Superior temporal gyrus (tissue), 1 donor: ENCODE measurements around the gene RASA4.
"Not testable (repeated sequence)": the region's sequence is repeated elsewhere in the genome, so short reads cannot be mapped to it uniquely, and the experiment has no call there.

Experiments
- DNase-seq: peaks from one replicate; pipeline ENCODE4 v3.0.0-alpha.2; 2016; ENCODE audit errors: extremely low spot score

The RASA4 gene

GRCh38 chr7:102616507-102617125 lies at the start of gene RASA4:
Gene RASA4, minus strand, starts transcription at chr7:102616756. Its CDS starts 67 bp downstream, at chr7:102616689.
- peak; percentile 0 for DNase-seq

DNA sequence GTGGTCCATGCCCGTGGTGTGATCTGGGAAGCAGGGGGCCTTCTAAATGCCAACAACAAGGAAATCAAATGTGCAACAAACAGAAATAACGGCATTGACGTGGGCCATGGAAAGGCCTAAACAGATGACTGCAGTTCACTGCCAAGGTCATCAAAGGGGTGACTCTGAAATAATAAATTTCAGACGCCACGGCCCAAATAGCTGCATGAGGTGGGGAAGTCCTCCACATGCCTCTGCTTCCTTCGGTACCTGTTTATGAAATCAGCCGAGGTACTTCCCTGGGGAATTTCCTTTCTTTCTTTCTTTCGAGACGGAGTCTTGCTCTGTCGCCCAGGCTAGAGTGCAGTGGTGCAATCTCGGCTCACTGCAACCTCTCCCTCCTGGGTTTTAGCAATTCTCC lies 48.2 kb upstream of the RASA4 start:
- not testable (repeated sequence) for DNase-seq

- DNase-seq = not testable (repeated sequence)
Observed at GRCh38 chr7:102649924-102650323, 33.4 kb upstream of the RASA4 start, which contains the start of gene SPDYE2B. Gene SPDYE2B, plus strand, starts transcription at chr7:102650319. Its CDS starts 2,030 bp downstream, at chr7:102652349.

GRCh38 chr7:102647813-102648212 lies 31.3 kb upstream of the RASA4 start:
- not testable (repeated sequence) for DNase-seq

GRCh38 chr7:102643404-102643803 lies 26.8 kb upstream of the RASA4 start:
- DNase-seq = not testable (repeated sequence)

- not testable (repeated sequence) for DNase-seq
Observed at GRCh38 chr7:102642691-102643090, 26.1 kb upstream of the RASA4 start, which contains the start of gene UPK3BL1. Gene UPK3BL1, minus strand, starts transcription at chr7:102642791. Its CDS starts 50 bp downstream, at chr7:102642741.

- DNase-seq = not testable (repeated sequence)
Observed at GRCh38 chr7:102638848-102639247, 22.3 kb upstream of the RASA4 start.

GRCh38 chr7:102636956-102637355 lies 20.4 kb upstream of the RASA4 start:
- not testable (repeated sequence) for DNase-seq

GRCh38 chr7:102635354-102635753 lies 18.8 kb upstream of the RASA4 start:
- DNase-seq = not testable (repeated sequence)

DNA sequence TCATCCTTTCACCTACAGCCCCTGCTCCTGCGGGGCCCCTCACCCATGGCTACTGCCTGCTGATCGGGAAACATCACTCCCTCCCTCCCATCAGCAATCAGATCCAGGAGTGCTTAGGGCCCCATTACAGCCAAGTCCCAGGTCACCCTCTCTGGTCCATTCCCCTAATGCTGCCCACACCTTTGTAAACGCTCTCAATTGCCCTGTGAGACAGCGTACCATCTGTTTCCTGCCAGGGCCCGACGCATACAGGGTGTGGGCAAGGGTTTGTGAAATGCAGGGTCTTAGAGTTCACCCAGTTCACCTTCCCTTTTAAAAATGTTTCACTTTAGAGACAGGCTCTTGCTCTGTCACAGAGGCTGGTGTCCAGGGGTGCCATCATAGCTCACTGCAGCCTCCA lies 17.7 kb upstream of the RASA4 start:
- not testable (repeated sequence) for DNase-seq

DNA sequence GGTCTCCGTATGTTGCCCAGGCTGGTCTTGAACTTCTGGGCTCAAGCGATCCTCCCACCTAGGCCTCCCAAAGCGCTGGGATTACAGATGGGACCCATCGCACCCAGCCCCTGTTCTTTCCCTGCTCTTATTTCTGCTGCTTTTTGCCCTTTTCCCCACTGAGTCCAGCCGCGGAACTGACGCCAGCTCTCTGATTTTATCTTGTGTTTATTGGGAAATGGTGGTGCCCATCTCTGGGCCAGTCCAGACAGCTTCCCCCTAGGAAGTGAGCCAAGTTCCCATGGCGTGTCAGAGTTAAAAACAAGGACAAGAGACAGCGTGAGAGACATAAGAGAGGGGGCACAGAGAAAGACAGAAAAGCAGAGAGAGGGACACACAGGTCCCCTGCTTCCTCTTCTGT lies 14.1 kb upstream of the RASA4 start:
- not testable (repeated sequence) for DNase-seq

DNA sequence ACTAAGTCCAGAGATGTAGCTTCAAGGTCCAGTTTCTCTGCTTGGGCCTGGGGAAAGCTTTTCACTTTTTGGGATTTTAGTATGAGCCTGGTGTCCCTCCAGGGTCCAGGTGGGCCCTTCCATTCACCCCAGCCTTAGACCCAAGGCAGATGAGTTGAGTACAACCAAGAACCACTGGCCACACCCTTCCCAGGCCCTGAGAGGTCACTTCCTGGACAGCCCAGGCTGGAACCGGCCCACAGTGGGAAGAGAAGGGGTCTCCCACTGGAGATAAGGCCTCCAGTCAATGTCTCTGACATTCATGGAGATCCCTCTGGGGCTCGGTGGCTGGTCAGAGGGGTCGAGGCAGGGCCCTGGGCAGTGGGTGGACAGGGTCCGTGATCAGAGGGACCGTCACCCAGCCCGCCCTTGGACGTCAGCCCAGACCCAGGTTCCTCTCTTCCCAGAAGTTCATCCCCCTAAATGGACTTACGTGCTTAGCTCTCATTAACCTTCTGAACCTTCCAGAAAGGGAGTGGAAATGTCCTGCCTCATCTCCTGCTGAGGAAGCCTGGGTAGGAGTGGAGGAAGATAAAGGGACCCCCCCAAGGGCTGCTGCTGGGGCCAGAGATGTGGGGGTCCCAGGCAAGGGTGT lies 10.8 kb upstream of the RASA4 start:
- not testable (repeated sequence) for DNase-seq

- not testable (repeated sequence) for DNase-seq
Observed at GRCh38 chr7:102618122-102618521, 1.6 kb upstream of the RASA4 start.

GRCh38 chr7:102615930-102616329 lies 626 bp downstream of the RASA4 start:
- not testable (repeated sequence) for DNase-seq

DNA sequence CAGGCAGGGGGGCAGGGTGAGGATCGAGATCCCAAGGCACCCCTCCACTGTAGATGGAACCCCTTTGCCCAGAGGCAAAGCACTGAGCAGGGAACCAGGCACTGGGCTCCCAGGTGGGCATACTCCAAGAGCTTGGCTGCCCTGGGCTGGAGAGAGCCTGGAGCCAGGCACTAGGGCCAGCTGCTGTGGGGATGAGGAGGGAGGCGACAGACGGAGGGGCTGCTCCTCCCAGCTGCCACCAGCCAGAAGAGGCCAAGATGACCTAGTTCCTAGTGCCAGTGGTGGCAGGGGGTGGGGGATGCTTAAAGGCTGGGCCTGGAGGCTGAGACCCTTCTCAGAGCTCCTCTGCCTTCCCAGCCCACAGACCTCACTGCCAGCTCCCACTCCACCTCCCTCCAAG lies 1.7 kb downstream of the RASA4 start:
- DNase-seq = not testable (repeated sequence)

DNA sequence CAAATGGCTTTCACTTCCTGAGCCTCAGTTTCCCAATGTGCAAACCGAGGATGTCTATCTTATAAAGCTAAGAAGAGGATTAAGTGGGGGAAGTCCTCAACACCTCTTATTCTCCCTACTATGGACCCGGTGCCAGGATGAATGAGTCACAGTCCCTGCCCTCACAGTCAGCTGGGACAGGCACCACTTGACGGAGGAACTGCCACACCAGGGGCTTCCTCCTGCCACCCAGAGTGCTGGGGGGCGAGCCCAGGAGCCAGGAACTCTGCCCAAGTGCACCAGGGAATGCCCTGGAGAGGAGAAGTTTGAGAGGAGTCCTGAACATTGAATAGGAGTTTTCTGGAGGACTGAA lies 2.2 kb downstream of the RASA4 start:
- not testable (repeated sequence) for DNase-seq

DNA sequence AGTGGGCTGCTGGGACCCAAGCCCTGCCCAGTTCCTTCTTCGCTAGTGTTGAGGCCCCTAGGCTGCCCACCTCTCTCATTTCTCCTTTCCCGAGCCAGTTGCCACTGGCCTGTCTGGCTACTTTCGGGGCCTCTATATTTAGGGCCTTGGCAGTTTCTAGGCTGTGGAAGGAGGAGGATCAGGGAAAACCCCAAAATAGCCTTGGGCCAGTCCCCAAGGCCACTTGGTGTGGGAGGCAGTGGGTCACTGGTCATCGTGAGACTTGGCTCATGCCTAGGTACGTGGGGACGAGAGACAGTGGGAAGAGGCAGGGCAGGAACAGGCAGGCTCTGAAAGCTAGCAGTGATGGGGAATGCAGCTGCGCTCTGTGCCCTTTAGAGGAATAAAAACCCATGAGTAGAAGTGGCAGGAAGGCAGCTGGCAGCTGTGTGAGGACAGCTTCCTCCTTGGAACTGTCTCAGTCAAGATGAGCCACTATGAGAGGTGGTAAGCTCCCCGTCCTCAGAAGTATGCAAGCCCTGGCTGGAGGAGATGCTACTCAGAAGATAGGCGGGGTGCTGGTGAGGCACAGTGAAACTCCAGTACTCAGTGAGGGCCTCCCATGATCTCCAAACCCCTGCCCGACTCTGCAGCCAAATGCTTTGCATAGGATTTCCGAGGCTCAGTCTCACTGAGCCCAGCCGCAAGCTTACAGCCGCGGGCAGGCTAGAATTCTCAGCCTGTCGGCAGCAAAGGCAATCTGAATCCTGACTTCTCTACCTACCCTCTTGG lies 2.8 kb downstream of the RASA4 start:
- not testable (repeated sequence) for DNase-seq

DNA sequence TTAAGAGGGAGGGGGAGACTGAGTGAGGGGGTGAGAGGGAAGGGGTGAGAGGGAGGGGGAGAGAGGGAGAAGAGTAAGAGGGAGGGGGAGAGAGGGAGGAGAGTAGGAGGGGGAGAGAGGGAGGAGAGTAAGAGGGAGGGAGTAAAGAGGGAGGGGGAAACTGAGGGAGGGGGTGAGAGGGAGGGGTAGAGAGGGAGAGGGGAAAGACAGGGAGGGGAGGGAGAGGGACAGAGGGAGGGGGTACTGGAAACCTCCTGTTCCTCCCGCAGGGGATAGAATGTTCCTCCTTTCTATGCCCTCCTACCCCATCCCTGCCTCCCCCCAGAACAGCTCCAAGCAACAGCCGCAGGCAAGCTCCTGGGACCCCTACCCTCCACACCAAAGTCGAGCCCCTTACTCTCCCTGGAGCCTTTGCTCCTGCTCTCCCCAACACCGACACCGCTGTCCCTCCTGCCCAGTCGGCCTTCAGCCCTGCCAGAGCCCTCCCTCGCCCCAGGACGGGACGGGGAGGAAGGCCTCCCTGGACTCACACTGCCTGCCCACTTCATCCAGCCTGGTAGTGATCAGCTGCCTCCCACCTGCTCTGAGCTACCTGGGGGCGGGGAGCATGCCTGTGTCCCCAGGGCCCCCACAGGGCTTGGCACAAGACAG lies 4.8 kb downstream of the RASA4 start:
- peak; percentile 3 for DNase-seq

DNA sequence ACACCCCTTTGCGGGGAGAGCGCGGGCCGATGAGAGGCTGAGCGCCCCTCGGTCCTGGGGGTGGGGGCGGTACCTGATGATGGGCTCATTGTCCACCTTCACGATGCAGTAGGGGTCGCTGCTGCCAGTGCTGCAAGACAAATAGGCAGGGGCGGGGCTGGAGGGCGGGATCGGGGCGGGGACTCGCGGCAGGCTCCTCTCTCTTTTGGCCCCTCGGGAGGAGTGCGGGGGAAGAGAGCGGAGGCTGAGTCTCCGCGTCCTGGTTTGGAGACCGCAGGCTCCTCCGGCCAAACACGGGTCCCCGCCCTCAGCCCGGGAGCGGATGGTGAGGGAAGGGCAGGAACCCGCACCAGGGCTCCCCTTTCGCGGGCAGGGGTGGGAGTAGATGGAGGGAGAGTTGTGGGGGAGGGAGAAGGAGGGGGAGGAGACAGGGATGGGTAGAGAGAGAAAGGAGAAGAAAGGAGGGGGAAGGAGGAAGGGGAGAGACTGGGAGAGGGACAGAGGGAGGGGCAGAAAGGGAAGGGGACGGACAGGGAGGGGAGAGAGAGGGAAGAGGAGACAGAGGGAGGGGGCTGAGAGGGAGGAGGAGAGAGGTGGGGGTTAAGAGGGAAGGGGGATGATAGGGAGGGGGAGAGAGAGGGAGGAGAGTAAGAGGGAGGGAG lies 5.4 kb downstream of the RASA4 start:
- not testable (repeated sequence) for DNase-seq

DNA sequence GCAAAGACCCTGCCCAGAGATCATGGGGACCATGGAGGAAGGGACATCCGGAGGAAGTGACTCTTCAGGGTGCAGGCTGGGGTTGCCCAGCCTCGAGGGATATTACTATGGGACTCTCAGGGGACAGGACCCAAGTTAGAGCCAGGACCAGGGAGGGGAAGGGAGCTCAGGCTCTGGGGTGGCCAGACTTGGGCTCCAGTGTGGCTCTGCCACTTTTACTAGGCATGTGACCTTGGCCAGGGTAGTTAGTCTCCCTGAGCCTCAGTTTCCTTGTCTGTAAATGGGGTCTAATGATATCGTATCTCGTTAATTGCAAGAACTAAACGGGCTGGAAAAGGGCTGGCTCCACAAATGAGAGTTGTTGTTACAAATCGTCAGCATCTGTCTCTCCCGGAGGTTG lies 6.1 kb downstream of the RASA4 start:
- not testable (repeated sequence) for DNase-seq

- not testable (repeated sequence) for DNase-seq
Observed at GRCh38 chr7:102609734-102610133, 6.8 kb downstream of the RASA4 start.
